ENCODE data around the gene CORO1C.
A peak's percentile ranks its signal among the peaks of the same experiment; 100 is the strongest.

The CORO1C gene

DNA sequence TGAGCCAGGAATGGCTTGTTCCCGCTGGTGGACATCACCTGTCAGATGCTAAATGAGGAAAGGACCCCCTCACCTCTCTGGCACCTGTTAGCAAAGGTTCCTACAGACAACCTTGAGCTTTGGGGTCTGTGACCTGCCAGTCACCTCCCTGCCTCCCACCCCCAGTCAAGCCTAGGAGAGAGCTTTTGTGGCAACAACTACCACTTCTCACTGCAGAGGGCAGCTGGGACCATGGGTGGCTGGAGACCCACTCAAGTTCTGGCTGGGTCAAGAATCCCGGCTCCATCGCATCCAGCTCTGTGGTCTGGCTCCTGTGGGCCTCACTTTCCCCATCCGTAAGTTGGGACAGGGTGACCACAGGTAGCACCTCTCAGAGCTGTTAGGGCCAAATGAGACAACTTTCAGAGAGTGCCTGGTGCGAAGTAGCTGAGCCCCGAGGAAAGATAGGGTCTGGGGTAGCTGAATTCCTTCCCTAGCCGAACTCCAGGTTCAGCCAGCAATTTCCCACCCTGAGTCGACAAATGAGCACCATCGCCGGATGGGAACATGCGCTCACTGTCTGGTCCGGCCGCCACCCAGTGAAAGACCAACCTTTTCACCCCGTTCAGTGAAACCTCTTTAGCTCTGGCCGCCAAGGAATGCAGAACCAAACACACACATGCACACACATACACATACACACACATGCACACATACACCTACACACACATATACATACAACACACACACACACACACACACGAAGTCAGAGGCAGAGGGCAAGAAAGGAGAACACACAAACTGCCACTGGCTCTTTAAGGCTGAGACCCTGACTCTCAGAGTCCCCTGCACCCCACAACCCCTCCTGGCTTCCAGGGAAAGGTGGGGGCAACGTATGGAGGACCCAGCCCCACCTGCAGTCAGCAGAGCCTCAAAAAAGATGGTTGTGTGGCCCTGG, 135.3 kb downstream of the CORO1C start:
- TF ChIP-seq, protein P1, sequence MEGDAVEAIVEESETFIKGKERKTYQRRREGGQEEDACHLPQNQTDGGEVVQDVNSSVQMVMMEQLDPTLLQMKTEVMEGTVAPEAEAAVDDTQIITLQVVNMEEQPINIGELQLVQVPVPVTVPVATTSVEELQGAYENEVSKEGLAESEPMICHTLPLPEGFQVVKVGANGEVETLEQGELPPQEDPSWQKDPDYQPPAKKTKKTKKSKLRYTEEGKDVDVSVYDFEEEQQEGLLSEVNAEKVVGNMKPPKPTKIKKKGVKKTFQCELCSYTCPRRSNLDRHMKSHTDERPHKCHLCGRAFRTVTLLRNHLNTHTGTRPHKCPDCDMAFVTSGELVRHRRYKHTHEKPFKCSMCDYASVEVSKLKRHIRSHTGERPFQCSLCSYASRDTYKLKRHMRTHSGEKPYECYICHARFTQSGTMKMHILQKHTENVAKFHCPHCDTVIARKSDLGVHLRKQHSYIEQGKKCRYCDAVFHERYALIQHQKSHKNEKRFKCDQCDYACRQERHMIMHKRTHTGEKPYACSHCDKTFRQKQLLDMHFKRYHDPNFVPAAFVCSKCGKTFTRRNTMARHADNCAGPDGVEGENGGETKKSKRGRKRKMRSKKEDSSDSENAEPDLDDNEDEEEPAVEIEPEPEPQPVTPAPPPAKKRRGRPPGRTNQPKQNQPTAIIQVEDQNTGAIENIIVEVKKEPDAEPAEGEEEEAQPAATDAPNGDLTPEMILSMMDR (conservative IDR thresholded peaks at IDR 0.05; ENCODE audit: low read length), result no peak

More for the DNA sequence above, 135.3 kb downstream of the CORO1C start:
- peak overlapping the region; percentile 72 for H3K4me3 ChIP-seq (ENCODE audit: low read length)
- no peak for DNase-seq (ENCODE audit: low read depth)
